GM23338 (cell line): ENCODE measurements around the gene AKR1C8. TPM values are rescaled to one million over a fixed set of nuclear protein-coding genes. Genes with fewer than 3 reads are reported as not detected.

ENCODE experiments used
- ATAC-seq: fragments of 200-7000 bp; cut with Tn5 transposase; 3 replicates; pipeline ENCODE4 v1.9.1; 2020
- DNase-seq: peaks from one replicate; pipeline ENCODE4 v3.0.0-alpha.2; 2015; ENCODE audit warnings: low spot score
- H2AFZ ChIP-seq: fragments of 200-600 bp; sonication (generic); 2 replicates; pipeline ENCODE4 v1.8.0; 2016; ENCODE audit warnings: antibody characterized with exemption, mild to moderate bottlenecking, moderate library complexity
- H3F3A ChIP-seq: fragments of 200-600 bp; sonication (generic); replicated peaks from 2 replicates; pipeline ENCODE4 v1.8.0; 2017; ENCODE audit warnings: antibody characterized with exemption, mixed run types, low read depth
- H3K27ac ChIP-seq: fragments of 200-600 bp; sonication (generic); 2 replicates; pipeline ENCODE4 v1.6.1; 2016; ENCODE audit warnings: low read depth
- H3K27me3 ChIP-seq: fragments of 200-600 bp; sonication (generic); 2 replicates; pipeline ENCODE4 v1.8.0; 2016; ENCODE audit warnings: mild to moderate bottlenecking, mixed run types, moderate library complexity; ENCODE audit not compliant: insufficient read depth
- H3K36me3 ChIP-seq: fragments of 200-600 bp; sonication (generic); 2 replicates; pipeline ENCODE4 v1.8.0; 2016; ENCODE audit warnings: mild to moderate bottlenecking; ENCODE audit not compliant: insufficient read depth
- H3K4me1 ChIP-seq: fragments of 200-600 bp; sonication (generic); 2 replicates; pipeline ENCODE4 v1.8.0; 2016; ENCODE audit warnings: mild to moderate bottlenecking, moderate library complexity; ENCODE audit not compliant: insufficient read depth
- H3K4me2 ChIP-seq: fragments of 200-600 bp; sonication (generic); 2 replicates; pipeline ENCODE4 v1.7.1; 2017; ENCODE audit warnings: mixed run types
- H3K4me3 ChIP-seq: fragments of 200-600 bp; sonication (generic); 2 replicates; pipeline ENCODE4 v1.6.1; 2016; ENCODE audit warnings: mixed run types
- H3K79me2 ChIP-seq: fragments of 200-600 bp; sonication (generic); replicated peaks from 2 replicates; pipeline ENCODE4 v1.8.0; 2017; ENCODE audit warnings: mild to moderate bottlenecking; ENCODE audit not compliant: insufficient read depth
- H3K9me2 ChIP-seq: fragments of 200-600 bp; sonication (generic); 2 replicates; pipeline ENCODE4 v1.8.0; 2017; ENCODE audit not compliant: insufficient read depth
- H4K20me1 ChIP-seq: fragments of 200-600 bp; sonication (generic); replicated peaks from 2 replicates; pipeline ENCODE4 v1.8.0; 2017; ENCODE audit warnings: mild to moderate bottlenecking; ENCODE audit not compliant: insufficient read depth
- H3K27ac Mint-ChIP-seq: 2 replicates; pipeline ENCODE4 v1.8.0; 2020; ENCODE audit warnings: inconsistent platforms, mild to moderate bottlenecking, moderate library complexity, mixed read lengths
- H3K27me3 Mint-ChIP-seq: 3 replicates; pipeline ENCODE4 v1.8.0; 2022; ENCODE audit warnings: low read depth, mild to moderate bottlenecking, moderate library complexity, mixed read lengths, inconsistent platforms; ENCODE audit not compliant: insufficient read depth, poor library complexity
- H3K36me3 Mint-ChIP-seq: 3 replicates; pipeline ENCODE4 v1.8.0; 2021; ENCODE audit warnings: low read depth, mild to moderate bottlenecking, inconsistent platforms, moderate library complexity, mixed read lengths
- H3K4me1 Mint-ChIP-seq: 3 replicates; pipeline ENCODE4 v1.8.0; 2020; ENCODE audit warnings: mild to moderate bottlenecking, inconsistent platforms, mixed read lengths
- H3K4me3 Mint-ChIP-seq: 3 replicates; pipeline ENCODE4 v1.8.0; 2021; ENCODE audit warnings: moderate library complexity, mild to moderate bottlenecking, inconsistent platforms, mixed read lengths
- H3K9me3 Mint-ChIP-seq: 3 replicates; pipeline ENCODE4 v1.8.0; 2020; ENCODE audit warnings: moderate library complexity, mild to moderate bottlenecking, inconsistent platforms, mixed read lengths
- CREB1 ChIP-seq: fragments of 250-450 bp; sonication (Bioruptor Pico); IDR thresholded peaks from 2 replicates; pipeline ENCODE4 v1.5.0; 2020; ENCODE audit warnings: low read depth, mild to moderate bottlenecking, moderate library complexity
- CTCF ChIP-seq, 2 experiments: fragments of 200-600 bp in 1 of 2; sonication (generic) in 1 of 2; conservative IDR thresholded peaks; 2 replicates each; pipeline versions ENCODE4 v1.5.1 to v1.6.1; 2016 to 2017; ENCODE audit warnings: antibody characterized with exemption in 2 of 2, low read depth in 2 of 2, mild to moderate bottlenecking in 2 of 2, moderate library complexity in 1 of 2
- ETS1 ChIP-seq: IDR thresholded peaks from 2 replicates; pipeline ENCODE4 v1.6.1; 2016; ENCODE audit warnings: antibody characterized with exemption
- EZH2 ChIP-seq: fragments of 200-600 bp; sonication (generic); IDR thresholded peaks from one replicate; pipeline ENCODE4 v1.8.0; 2017; ENCODE audit warnings: antibody characterized with exemption, mild to moderate bottlenecking, low read depth; ENCODE audit not compliant: unreplicated experiment
- EZH2phosphoT487 ChIP-seq: fragments of 200-600 bp; sonication (generic); IDR thresholded peaks from one replicate; pipeline ENCODE4 v1.8.1; 2018; ENCODE audit warnings: antibody characterized with exemption; ENCODE audit not compliant: unreplicated experiment
- JUNB ChIP-seq: IDR thresholded peaks from one replicate; pipeline ENCODE4 v1.6.1; 2016; ENCODE audit warnings: antibody characterized with exemption; ENCODE audit not compliant: unreplicated experiment
- NANOG ChIP-seq: IDR thresholded peaks from 2 replicates; pipeline ENCODE4 v1.6.1; 2016; ENCODE audit warnings: antibody characterized with exemption, borderline replicate concordance
- POLR2AphosphoS5 ChIP-seq: IDR thresholded peaks from 2 replicates; pipeline ENCODE4 v1.6.1; 2016; ENCODE audit warnings: antibody characterized with exemption, low read depth
- REST ChIP-seq: IDR thresholded peaks from one replicate; pipeline ENCODE4 v1.6.1; 2018; ENCODE audit warnings: antibody characterized with exemption; ENCODE audit not compliant: unreplicated experiment
- STAT1 ChIP-seq: IDR thresholded peaks from one replicate; pipeline ENCODE4 v1.6.1; 2016; ENCODE audit warnings: antibody characterized with exemption; ENCODE audit not compliant: unreplicated experiment
- ZNF114 ChIP-seq: fragments of 250-450 bp; sonication (Bioruptor Pico); IDR thresholded peaks from 2 replicates; pipeline ENCODE4 v1.5.0; 2020; ENCODE audit warnings: mild to moderate bottlenecking, moderate library complexity
- ZNF331 ChIP-seq: fragments of 250-450 bp; sonication (Bioruptor Pico); IDR thresholded peaks from 2 replicates; pipeline ENCODE4 v1.5.0; 2020; ENCODE audit warnings: low read depth, mild to moderate bottlenecking, moderate library complexity
- ZNF462 ChIP-seq: fragments of 250-450 bp; sonication (Bioruptor Pico); IDR thresholded peaks from 2 replicates; pipeline ENCODE4 v1.5.0; 2020; ENCODE audit warnings: mild to moderate bottlenecking, moderate library complexity
- polyA plus RNA-seq: library from polyadenylated mRNA; unstranded; fragments of >200 nt; fragmentation: Nextera tagmentation; extraction: Ambion mirVana; gene quantifications from 2 replicates; pipeline ENCODE4 v1.2.1, GENCODE V29; 2016
- total RNA-seq: library from RNA; depleted of rRNA; stranded (reverse); fragments of >200 nt; shearing (Covaris generic); gene quantifications from 2 replicates; pipeline ENCODE4 v1.2.3, GENCODE V29; 2014

Gene AKR1C8
- total and polyA plus RNA-seq, 2 experiments from 2014 or later: not detected

GRCh38 chr10:5233324-5233723 is 48.4 kb upstream of the AKR1C8 start:
- Histone ChIP-seq H3F3A (no peaks in the 10 kb centered on the region), H3K36me3 (no peaks in the 10 kb centered on the region), H3K27ac (no peak overlapping the region), H3K4me2 (no peak overlapping the region), H3K4me3 (no peak overlapping the region), H3K4me1 (no peaks in the 10 kb centered on the region), H2AFZ (no peak overlapping the region), H3K27me3 (no peaks in the 10 kb centered on the region), H3K79me2 (no peaks in the 10 kb centered on the region), H3K9me2 (0 out of 2 replicates have a peak, but pooled peaks cover 6% of the 10 kb centered on the region), H4K20me1 (no peaks in the 10 kb centered on the region)
- no peaks in the 10 kb centered on the region for H3K4me1 Mint-ChIP-seq
- peaks cover 1% of the 10 kb centered on the region for H3K27me3 Mint-ChIP-seq
- no peak overlapping the region for H3K4me3 Mint-ChIP-seq
- DNase-seq (no peak), ATAC-seq (no peak)
- no peak overlapping the region for H3K27ac Mint-ChIP-seq
- no peaks in the 10 kb centered on the region; the same call in 2 of the 3 replicates for H3K36me3 Mint-ChIP-seq
- peaks cover 17% of the 10 kb centered on the region for H3K9me3 Mint-ChIP-seq
- TF ChIP-seq JUNB (no peak), STAT1 (no peak), ZNF114 (CRISPR knock-in tag) (no peak), REST (no peak), CREB1 (CRISPR knock-in tag) (no peak), ETS1 (no peak), POLR2AphosphoS5 (no peak), NANOG (no peak), ZNF331 (CRISPR knock-in tag) (no peak), CTCF (conservative IDR thresholded peaks at IDR 0.05; ENCODE audit: low read depth in 2 of 2) (no peak), EZH2phosphoT487 (no peak), EZH2 (no peak), ZNF462 (no peak)
